PC-9 (cell line): ENCODE results near the gene FIGNL2.

Experiments used
- CTCF ChIP-seq: fragments of 200-600 bp; sonication (generic); conservative IDR thresholded peaks from 2 replicates; pipeline ENCODE4 v1.6.1; 2017; ENCODE audit warnings: mixed run types, antibody characterized with exemption, mild to moderate bottlenecking, moderate library complexity
- EZH2 ChIP-seq: fragments of 200-600 bp; sonication (generic); IDR thresholded peaks from 2 replicates; pipeline ENCODE4 v1.8.0; 2017; ENCODE audit warnings: antibody characterized with exemption, low read depth

- TF ChIP-seq EZH2 (no peak), CTCF (no peak)
These were observed 77.5 kb downstream of the FIGNL2 start for GRCh38 chr12:51771008-51771407.
